IMR-90 (cell line): ENCODE data around the gene NR4A1. TPM values are rescaled to one million over a fixed set of nuclear protein-coding genes. Genes with fewer than 3 reads are reported as not detected.
A peak's percentile ranks its signal among the peaks of the same experiment; 100 is the strongest.

Experiments used
- ATAC-seq: fragments of 200-7000 bp; cut with Tn5 transposase; 2 replicates; pipeline ENCODE4 v1.9.1; 2020; ENCODE audit warnings: low read depth, mild to moderate bottlenecking, moderate library complexity
- BruUV-seq: library from RNA; stranded (reverse); fragments of 400-500 nt; replicated peaks from 2 replicates; lab custom pipeline; 2021; lab: Mats Ljungman, UMichigan
- CTCF ChIA-PET: fragments of 300-600 bp; formaldehyde crosslinking; extraction: SDS; loops from one replicate; lab custom pipeline; 2021; ENCODE audit warnings: antibody characterized with exemption; lab: Yijun Ruan, JAX
- POLR2A ChIA-PET: fragments of 300-600 bp; sonication (Branson Sonifier 250); formaldehyde crosslinking; loops from one replicate; lab custom pipeline; 2022; ENCODE audit warnings: antibody characterized with exemption; ENCODE audit not compliant: unreplicated experiment; lab: Charles Lee
- DNase-seq: peaks from one replicate; pipeline ENCODE4 v3.0.0; 2013
- H2AFZ ChIP-seq: replicated peaks from 2 replicates; pipeline ENCODE3; 2013; ENCODE audit warnings: low read length, mild to moderate bottlenecking; ENCODE audit not compliant: poor library complexity
- H2AK5ac ChIP-seq: 2 replicates; pipeline ENCODE4 v1.6.1; 2013; ENCODE audit warnings: low read depth, low read length, inconsistent platforms
- H2AK9ac ChIP-seq: replicated peaks from 2 replicates; pipeline ENCODE3; 2013; ENCODE audit warnings: mild to moderate bottlenecking, low read depth, low read length, moderate library complexity; ENCODE audit not compliant: poor library complexity
- H2BK120ac ChIP-seq: 2 replicates; pipeline ENCODE4 v1.6.1; 2013; ENCODE audit warnings: low read depth, low read length, inconsistent platforms
- H2BK15ac ChIP-seq: 3 replicates; pipeline ENCODE4 v1.6.1; 2013; ENCODE audit warnings: low read depth, low read length, inconsistent platforms
- H2BK20ac ChIP-seq: 2 replicates; pipeline ENCODE4 v1.6.1; 2013; ENCODE audit warnings: low read depth, mild to moderate bottlenecking, inconsistent platforms, low read length, moderate library complexity
- H2BK5ac ChIP-seq: 2 replicates; pipeline ENCODE4 v1.6.1; 2013; ENCODE audit warnings: mild to moderate bottlenecking, low read depth, low read length, inconsistent platforms; ENCODE audit not compliant: poor library complexity, severe bottlenecking
- H3K14ac ChIP-seq: replicated peaks from 2 replicates; pipeline ENCODE4 v1.6.1; 2013; ENCODE audit warnings: low read depth, low read length, inconsistent platforms
- H3K18ac ChIP-seq: 2 replicates; pipeline ENCODE4 v1.6.1; 2013; ENCODE audit warnings: low read depth, low read length, control low read depth
- H3K23ac ChIP-seq: 2 replicates; pipeline ENCODE4 v1.6.1; 2013; ENCODE audit warnings: low read depth, low read length, inconsistent platforms
- H3K27ac ChIP-seq: 2 replicates; pipeline ENCODE4 v1.5.1; 2013; ENCODE audit warnings: mild to moderate bottlenecking, control low read depth, low read length; ENCODE audit not compliant: insufficient read depth
- H3K27me3 ChIP-seq: 2 replicates; pipeline ENCODE4 v1.6.1; 2013; ENCODE audit warnings: low read length; ENCODE audit not compliant: control insufficient read depth, insufficient read depth
- H3K36me3 ChIP-seq: 2 replicates; pipeline ENCODE4 v1.6.1; 2013; ENCODE audit warnings: low read length, mixed read lengths; ENCODE audit not compliant: control insufficient read depth, insufficient read depth
- H3K4ac ChIP-seq: 2 replicates; pipeline ENCODE4 v1.6.1; 2013; ENCODE audit warnings: low read depth, low read length, inconsistent platforms
- H3K4me1 ChIP-seq: 2 replicates; pipeline ENCODE4 v1.6.1; 2013; ENCODE audit warnings: low read length, mixed read lengths; ENCODE audit not compliant: control insufficient read depth, insufficient read depth
- H3K4me2 ChIP-seq: 2 replicates; pipeline ENCODE4 v1.6.1; 2013; ENCODE audit warnings: low read depth, mild to moderate bottlenecking, control low read depth, low read length, moderate library complexity
- H3K4me3 ChIP-seq: 2 replicates; pipeline ENCODE4 v1.5.1; 2013; ENCODE audit warnings: low read depth, mild to moderate bottlenecking, control low read depth, low read length, moderate library complexity; ENCODE audit not compliant: insufficient read depth
- H3K56ac ChIP-seq: 2 replicates; pipeline ENCODE4 v1.6.1; 2013; ENCODE audit warnings: low read length, inconsistent platforms; ENCODE audit not compliant: insufficient read depth; ENCODE audit errors: extremely low read depth
- H3K79me1 ChIP-seq, 2 experiments: 2 replicates each; pipeline ENCODE4 v1.6.1; 2013; ENCODE audit warnings: low read length in 2 of 2, inconsistent platforms in 1 of 2, low read depth in 1 of 2
- H3K9ac ChIP-seq: 2 replicates; pipeline ENCODE4 v1.6.1; 2013; ENCODE audit warnings: low read depth, low read length, control low read depth
- H3K9me1 ChIP-seq: 2 replicates; pipeline ENCODE4 v1.6.1; 2013; ENCODE audit warnings: low read length, inconsistent platforms; ENCODE audit not compliant: insufficient read depth
- H3K9me3 ChIP-seq: 2 replicates; pipeline ENCODE4 v1.6.1; 2013; ENCODE audit warnings: low read length; ENCODE audit not compliant: control insufficient read depth, insufficient read depth
- H4K20me1 ChIP-seq: 2 replicates; pipeline ENCODE4 v1.6.1; 2013; ENCODE audit warnings: low read length, inconsistent platforms; ENCODE audit not compliant: insufficient read depth
- H4K5ac ChIP-seq: 2 replicates; pipeline ENCODE4 v1.6.1; 2013; ENCODE audit warnings: mild to moderate bottlenecking, low read depth, low read length, control low read depth
- H4K8ac ChIP-seq, 2 experiments: 2 replicates each; pipeline ENCODE4 v1.6.1; 2013; ENCODE audit warnings: low read depth in 2 of 2, low read length in 2 of 2, control low read depth in 1 of 2, inconsistent platforms in 1 of 2
- H4K91ac ChIP-seq: 2 replicates; pipeline ENCODE4 v1.6.1; 2013; ENCODE audit warnings: low read depth, low read length, inconsistent platforms; ENCODE audit not compliant: insufficient read depth
- BHLHE40 ChIP-seq: fragments of 150-350 bp; IDR thresholded peaks from 2 replicates; pipeline ENCODE4 v1.6.1; 2016; ENCODE audit warnings: mild to moderate bottlenecking, low read depth, low read length
- CEBPB ChIP-seq: IDR thresholded peaks from 2 replicates; pipeline ENCODE4 v1.6.1; 2012; ENCODE audit warnings: low read depth, low read length, improper control_type of control experiment
- CHD1 ChIP-seq: IDR thresholded peaks from 2 replicates; pipeline ENCODE4 v1.6.1; 2012; ENCODE audit warnings: low read depth, low read length, improper control_type of control experiment
- FOS ChIP-seq: fragments of 150-350 bp; IDR thresholded peaks from 2 replicates; pipeline ENCODE4 v1.6.1; 2016; ENCODE audit warnings: low read depth, low read length
- MAFK ChIP-seq: IDR thresholded peaks from 2 replicates; pipeline ENCODE4 v1.6.1; 2012; ENCODE audit warnings: low read depth, low read length, improper control_type of control experiment
- MAZ ChIP-seq: IDR thresholded peaks from 2 replicates; pipeline ENCODE4 v1.6.1; 2012; ENCODE audit warnings: low read depth, mild to moderate bottlenecking, low read length, improper control_type of control experiment, moderate library complexity, borderline replicate concordance
- MXI1 ChIP-seq: IDR thresholded peaks from 2 replicates; pipeline ENCODE4 v1.6.1; 2012; ENCODE audit warnings: low read depth, mild to moderate bottlenecking, low read length, moderate library complexity, borderline replicate concordance
- NFE2L2 ChIP-seq: fragments of 150-350 bp; IDR thresholded peaks from 2 replicates; pipeline ENCODE4 v1.6.1; 2016; ENCODE audit warnings: low read depth, mild to moderate bottlenecking, low read length
- POLR2A ChIP-seq: IDR thresholded peaks from 2 replicates; pipeline ENCODE4 v1.6.1; 2012; ENCODE audit warnings: mild to moderate bottlenecking, low read depth, low read length
- RAD21 ChIP-seq: IDR thresholded peaks from 2 replicates; pipeline ENCODE4 v1.6.1; 2012; ENCODE audit warnings: low read length, improper control_type of control experiment
- RCOR1 ChIP-seq: IDR thresholded peaks from 2 replicates; pipeline ENCODE4 v1.6.1; 2012; ENCODE audit warnings: mild to moderate bottlenecking, low read length, improper control_type of control experiment; ENCODE audit not compliant: insufficient replicate concordance
- RFX5 ChIP-seq: IDR thresholded peaks from 2 replicates; pipeline ENCODE4 v1.8.0; 2012; ENCODE audit warnings: low read depth, mild to moderate bottlenecking, low read length, moderate library complexity
- SMC3 ChIP-seq: fragments of 150-350 bp; IDR thresholded peaks from 2 replicates; pipeline ENCODE4 v1.6.1; 2016; ENCODE audit warnings: low read depth, mild to moderate bottlenecking, antibody characterized with exemption, low read length, moderate library complexity
- WGBS, 2 experiments: methylation state at CpG; one replicate each; pipeline versions ENCODE4 v1.1.5 to v1.1.7; 2013; ENCODE audit warnings: missing lambda C conversion rate in 2 of 2; ENCODE audit not compliant: insufficient read length in 1 of 2; ENCODE audit errors: extremely low coverage in 2 of 2; 5-methylcytosine and 5-hydroxymethylcytosine counted together
- dilution Hi-C: fragments of 300-500 bp; cut with HindIII; formaldehyde crosslinking; loops from one replicate; pipeline ENCODE4 v1.14.3; 2018; ENCODE audit warnings: low sequenced_read_pairs; ENCODE audit not compliant: unreplicated experiment
- in situ Hi-C: fragments of 300-500 bp; cut with MboI; formaldehyde crosslinking; loops from 3 replicates; pipeline ENCODE4 v1.14.3; 2019; ENCODE audit warnings: low sequenced_read_pairs, inconsistent platforms, mixed read lengths
- intact Hi-C: fragments of 100-400 bp; cut with micrococcal nuclease; formaldehyde crosslinking; loops from 2 replicates; pipeline ENCODE4 v1.10.0; 2022
- polyA plus RNA-seq, 3 experiments: library from polyadenylated mRNA; depleted of rRNA; stranded (reverse); fragments of >200 nt; gene quantifications; 2 replicates each; pipeline ENCODE4 v1.2.3, GENCODE V29; 2012; ENCODE audit warnings: low replicate concordance in 1 of 3
- total RNA-seq: library from RNA; depleted of rRNA; stranded (reverse); fragments of >200 nt; gene quantifications from 2 replicates; pipeline ENCODE4 v1.2.3, GENCODE V29; 2012
- TF ChIP-seq, protein P1 (sequence below): fragments of 150-350 bp; IDR thresholded peaks from 2 replicates; pipeline ENCODE4 v1.6.1; 2017; ENCODE audit warnings: mild to moderate bottlenecking, antibody characterized with exemption, low read length, low read depth
- TF ChIP-seq, protein P2 (sequence below): fragments of 150-350 bp; IDR thresholded peaks from 2 replicates; pipeline ENCODE4 v1.6.1; 2016; ENCODE audit warnings: low read depth, mild to moderate bottlenecking, low read length, moderate library complexity, borderline replicate concordance

Gene NR4A1
- total and polyA plus RNA-seq, 2 of the 4 experiments (the other 2 are of a cell fraction), result 6.6 to 34.1 TPM

DNA sequence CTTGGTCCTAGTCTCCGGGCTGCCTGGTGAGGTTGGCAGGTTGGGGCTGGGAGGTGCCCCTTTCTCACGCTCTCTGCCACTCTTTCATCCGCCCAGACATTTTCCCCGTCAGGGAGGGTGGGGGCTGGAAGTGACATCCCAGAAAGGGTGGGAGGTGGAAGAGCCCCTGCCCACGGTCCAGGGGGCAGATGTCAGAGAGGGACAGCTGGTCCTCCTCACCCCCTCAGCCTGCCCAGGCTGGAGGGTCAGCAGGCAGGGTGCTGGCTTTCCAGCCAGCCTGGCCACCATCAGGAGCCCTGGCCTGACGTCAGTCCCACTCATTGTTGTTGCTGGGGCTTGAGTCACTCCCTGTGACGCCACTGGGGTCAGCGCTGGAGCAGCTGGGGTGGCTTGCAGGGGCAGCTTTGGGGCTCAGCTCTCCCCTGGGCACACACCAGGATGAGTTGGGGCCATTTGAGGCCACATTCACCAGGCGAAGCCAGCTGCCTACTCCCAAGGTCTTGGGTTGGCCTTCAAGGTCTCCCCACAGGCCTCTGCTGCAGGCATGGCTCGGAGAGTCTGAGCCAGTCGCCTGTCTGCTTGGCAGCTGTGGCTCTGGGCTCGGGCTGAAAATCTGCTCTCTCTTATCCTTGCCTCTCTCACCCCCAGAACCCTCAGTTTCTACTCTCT, 12.9 kb downstream of the NR4A1 start:
- Histone ChIP-seq H2BK5ac (peak overlapping the region; percentile 86), H2BK20ac (peak overlapping the region; percentile 94; the same call in 1 of the 2 replicates), H3K4me2 (0 out of 2 replicates have a peak overlapping the region, but pooled peaks have one; percentile 4), H2AK5ac (peak overlapping the region; percentile 97), H3K79me1 (peaks cover 0 to 1% of the 10 kb centered on the region in 2 experiments; a peak in 2 of 4 replicates), H3K18ac (peak overlapping the region; percentile 70), H3K9ac (0 out of 2 replicates have a peak overlapping the region, but pooled peaks have one; percentile 21), H4K8ac (peak overlapping the region; percentile 90 to 93), H3K4ac (peak overlapping the region; percentile 86), H3K36me3 (peaks cover 4% of the 10 kb centered on the region), H3K4me1 (peaks cover 25% of the 10 kb centered on the region), H4K91ac (peak overlapping the region; percentile 95), H3K27me3 (no peaks in the 10 kb centered on the region), H2BK120ac (peak overlapping the region; percentile 89), H3K56ac (no peak overlapping the region), H2AK9ac (peak overlapping the region; percentile 48), H3K14ac (peak overlapping the region; percentile 86), H3K9me1 (peaks cover 16% of the 10 kb centered on the region), H3K23ac (peak overlapping the region; percentile 97; the same call in 1 of the 2 replicates), H3K4me3 (no peak overlapping the region), H3K27ac (peak overlapping the region; percentile 93), H4K20me1 (no peaks in the 10 kb centered on the region), H2BK15ac (peak overlapping the region; percentile 79; the same call in 2 of the 3 replicates), H4K5ac (peak overlapping the region; percentile 80), H2AFZ (peak overlapping the region; percentile 76), H3K9me3 (no peaks in the 10 kb centered on the region)
- ChIA-PET POLR2A (interaction anchor here (0.6 to 0.7 kb wide), 2 partner anchors 31 to 45 kb away, joined by 3 read pairs; no protein-coding TSS in a partner anchor), CTCF (interaction anchor here (0.7 to 2.1 kb wide), 3 partner anchors 13 to 57 kb away, joined by 3 to 9 read pairs (median 4); partner anchors contain the start of gene NR4A1)
- WGBS, 2 experiments, result 32% methylated on average over 6 of the region's 12 CpGs; no CpG with 5 or more reads in 1 of the 2 experiments
- intact Hi-C loops, result loop anchor here (1.0 kb wide), 1 partner anchor 13 kb away; the partner anchor contains the start of gene NR4A1
- peak; percentile 87 for ATAC-seq
- peak; percentile 97 for DNase-seq
- dilution Hi-C loops, result no loop called here
- BruUV-seq, result no TSS peak
- in situ Hi-C loops, result no loop called here
- TF ChIP-seq RCOR1 (peak; percentile 61), POLR2A (peak; percentile 79), MAZ (peak; percentile 77; the same call in 1 of the 2 replicates), RAD21 (no peak), FOS (peak; percentile 93), CHD1 (no peak), MAFK (peak; percentile 19; the same call in 1 of the 2 replicates), NFE2L2 (no peak), SMC3 (no peak), MXI1 (no peak), BHLHE40 (peak; percentile 31; the same call in 1 of the 2 replicates), CEBPB (peak; percentile 77), RFX5 (no peak)
- TF ChIP-seq, protein P1, sequence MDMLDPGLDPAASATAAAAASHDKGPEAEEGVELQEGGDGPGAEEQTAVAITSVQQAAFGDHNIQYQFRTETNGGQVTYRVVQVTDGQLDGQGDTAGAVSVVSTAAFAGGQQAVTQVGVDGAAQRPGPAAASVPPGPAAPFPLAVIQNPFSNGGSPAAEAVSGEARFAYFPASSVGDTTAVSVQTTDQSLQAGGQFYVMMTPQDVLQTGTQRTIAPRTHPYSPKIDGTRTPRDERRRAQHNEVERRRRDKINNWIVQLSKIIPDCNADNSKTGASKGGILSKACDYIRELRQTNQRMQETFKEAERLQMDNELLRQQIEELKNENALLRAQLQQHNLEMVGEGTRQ, result no peak; the same call in 1 of the 2 replicates
- TF ChIP-seq, protein P2, sequence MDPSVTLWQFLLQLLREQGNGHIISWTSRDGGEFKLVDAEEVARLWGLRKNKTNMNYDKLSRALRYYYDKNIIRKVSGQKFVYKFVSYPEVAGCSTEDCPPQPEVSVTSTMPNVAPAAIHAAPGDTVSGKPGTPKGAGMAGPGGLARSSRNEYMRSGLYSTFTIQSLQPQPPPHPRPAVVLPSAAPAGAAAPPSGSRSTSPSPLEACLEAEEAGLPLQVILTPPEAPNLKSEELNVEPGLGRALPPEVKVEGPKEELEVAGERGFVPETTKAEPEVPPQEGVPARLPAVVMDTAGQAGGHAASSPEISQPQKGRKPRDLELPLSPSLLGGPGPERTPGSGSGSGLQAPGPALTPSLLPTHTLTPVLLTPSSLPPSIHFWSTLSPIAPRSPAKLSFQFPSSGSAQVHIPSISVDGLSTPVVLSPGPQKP, result no peak; the same call in 1 of the 2 replicates
